Epidermal melanocyte (primary cell): ENCODE measurements around the gene CHRNA3.

ENCODE experiments used
- DNase-seq: peaks from one replicate; pipeline ENCODE4 v3.0.0; 2011; ENCODE audit warnings: low spot score; ENCODE audit not compliant: insufficient read length

Gene CHRNA3

GRCh38 chr15:78620527-78621421, at the start of gene CHRNA3:
Gene CHRNA3, minus strand, starts transcription at chr15:78620996. Its CDS starts 202 bp downstream, at chr15:78620794.
- DNase-seq = no peak

- DNase-seq = no peak
Observed at GRCh38 chr15:78668987-78669386, 48.2 kb upstream of the CHRNA3 start.

GRCh38 chr15:78667578-78668236, 46.9 kb upstream of the CHRNA3 start:
- no peak for DNase-seq

GRCh38 chr15:78666010-78666409, 45.2 kb upstream of the CHRNA3 start:
- no peak for DNase-seq

- DNase-seq = no peak
Observed at GRCh38 chr15:78663703-78664102, 42.9 kb upstream of the CHRNA3 start.

- no peak for DNase-seq
Observed at GRCh38 chr15:78662028-78662427, 41.2 kb upstream of the CHRNA3 start.

- DNase-seq = no peak
Observed at GRCh38 chr15:78661001-78661400, 40.2 kb upstream of the CHRNA3 start.

GRCh38 chr15:78660584-78660983, 39.8 kb upstream of the CHRNA3 start:
- DNase-seq = no peak

GRCh38 chr15:78658823-78659222, 38.0 kb upstream of the CHRNA3 start:
- DNase-seq = no peak

GRCh38 chr15:78654272-78654671, 33.5 kb upstream of the CHRNA3 start:
- DNase-seq = no peak

GRCh38 chr15:78651930-78652615, 31.3 kb upstream of the CHRNA3 start:
- no peak for DNase-seq

GRCh38 chr15:78651007-78651406, 30.2 kb upstream of the CHRNA3 start:
- no peak for DNase-seq

- DNase-seq = no peak
Observed at GRCh38 chr15:78650022-78650421, 29.2 kb upstream of the CHRNA3 start.

GRCh38 chr15:78645009-78645408, 24.2 kb upstream of the CHRNA3 start:
- DNase-seq = no peak

- DNase-seq = no peak
Observed at GRCh38 chr15:78642331-78642730, 21.5 kb upstream of the CHRNA3 start.

- no peak for DNase-seq
Observed at GRCh38 chr15:78641749-78642275, 21.0 kb upstream of the CHRNA3 start.

GRCh38 chr15:78641102-78641748, 20.4 kb upstream of the CHRNA3 start, which contains the start of gene CHRNB4:
Gene CHRNB4, minus strand, starts transcription at chr15:78641210. Its CDS starts 77 bp downstream, at chr15:78641133.
- DNase-seq = no peak

- DNase-seq = no peak
Observed at GRCh38 chr15:78640527-78641101, 19.8 kb upstream of the CHRNA3 start.

- no peak for DNase-seq
Observed at GRCh38 chr15:78638658-78639314, 18.0 kb upstream of the CHRNA3 start.

- DNase-seq = no peak
Observed at GRCh38 chr15:78637776-78638435, 17.1 kb upstream of the CHRNA3 start.
